Measurements from ENCODE around the gene DNASE1L2.

GRCh38 chr16:2189252-2189893 is 46.9 kb upstream of the DNASE1L2 start:
- no peak for TF ChIP-seq CTCF (IDR thresholded peaks at IDR 0.05)
- TF ChIP-seq POLR2A (IDR thresholded peaks at IDR 0.05): no peak
